HG02571 (cell line): Measurements from ENCODE around the gene SOX2.

Experiments
- ATAC-seq: cut with Tn5 transposase; IDR thresholded peaks from one replicate; pipeline ENCODE4 v1.9.1; 2021; ENCODE audit warnings: mild to moderate bottlenecking, moderate library complexity; ENCODE audit not compliant: unreplicated experiment

The SOX2 gene

GRCh38 chr3:181722156-181722555 is 10.4 kb downstream of the SOX2 start:
- no peak for ATAC-seq

- ATAC-seq, result no peak
These were observed 11.2 kb downstream of the SOX2 start for GRCh38 chr3:181722766-181723425.

- ATAC-seq, result no peak
These were observed 12.0 kb downstream of the SOX2 start for GRCh38 chr3:181723625-181724191.

DNA sequence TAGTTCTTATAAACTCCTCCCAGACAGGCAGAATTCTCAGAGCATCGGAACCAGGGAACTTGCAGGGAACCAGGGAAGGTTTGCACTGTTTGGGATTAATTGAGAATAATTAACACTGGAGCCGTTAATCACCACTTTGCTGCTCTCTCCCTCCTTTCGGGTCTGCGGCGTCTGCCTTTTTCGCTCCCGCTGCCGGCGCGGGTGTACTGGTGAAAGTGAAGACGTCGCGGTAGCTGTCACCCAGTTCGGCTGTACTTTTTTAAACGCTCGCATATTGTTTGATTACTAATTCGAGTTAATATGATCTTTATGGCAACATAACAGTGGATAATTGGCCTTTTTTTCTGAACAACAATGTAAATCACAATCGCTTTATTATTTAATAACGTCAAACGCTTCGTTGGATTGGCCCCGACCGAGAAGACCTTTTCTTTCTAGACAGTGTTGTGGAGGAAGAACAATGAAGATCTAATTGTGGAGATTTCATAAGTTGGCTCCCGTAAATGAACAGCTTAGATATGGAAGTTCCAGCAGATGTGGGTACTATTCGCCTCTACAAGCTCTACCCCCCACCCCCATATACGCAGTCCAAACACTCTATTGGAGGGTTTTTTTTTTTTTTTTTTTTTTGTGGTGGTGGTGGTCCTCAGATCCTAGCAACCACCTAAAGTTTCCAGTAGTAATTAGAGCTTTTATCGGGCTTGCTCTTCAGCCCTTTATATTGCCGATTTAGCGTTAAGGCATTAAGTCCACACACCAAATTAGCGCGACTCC is 12.7 kb downstream of the SOX2 start:
- ATAC-seq, result no peak

- no peak for ATAC-seq
These were observed 13.5 kb downstream of the SOX2 start for GRCh38 chr3:181725131-181725731.

DNA sequence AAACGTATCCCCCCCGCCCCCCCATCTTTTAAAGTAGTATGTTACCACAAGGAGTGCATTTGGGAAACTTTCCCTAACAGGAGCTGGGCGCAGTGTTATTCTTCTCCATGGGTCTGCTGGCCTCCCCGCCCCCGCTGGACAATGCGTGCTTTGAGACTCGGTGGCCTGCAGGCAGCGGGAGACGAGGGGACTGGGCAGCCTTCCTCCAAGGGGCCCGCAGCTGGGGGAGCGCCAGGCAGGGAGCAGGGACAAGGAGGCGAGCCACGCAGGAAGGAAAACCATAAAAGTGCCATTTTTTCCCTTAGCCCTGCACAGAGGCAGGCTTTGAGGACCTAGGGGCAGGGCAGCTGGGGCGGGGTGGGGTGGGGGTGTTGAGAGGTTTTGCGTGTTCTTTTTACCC is 14.1 kb downstream of the SOX2 start:
- ATAC-seq, result no peak

DNA sequence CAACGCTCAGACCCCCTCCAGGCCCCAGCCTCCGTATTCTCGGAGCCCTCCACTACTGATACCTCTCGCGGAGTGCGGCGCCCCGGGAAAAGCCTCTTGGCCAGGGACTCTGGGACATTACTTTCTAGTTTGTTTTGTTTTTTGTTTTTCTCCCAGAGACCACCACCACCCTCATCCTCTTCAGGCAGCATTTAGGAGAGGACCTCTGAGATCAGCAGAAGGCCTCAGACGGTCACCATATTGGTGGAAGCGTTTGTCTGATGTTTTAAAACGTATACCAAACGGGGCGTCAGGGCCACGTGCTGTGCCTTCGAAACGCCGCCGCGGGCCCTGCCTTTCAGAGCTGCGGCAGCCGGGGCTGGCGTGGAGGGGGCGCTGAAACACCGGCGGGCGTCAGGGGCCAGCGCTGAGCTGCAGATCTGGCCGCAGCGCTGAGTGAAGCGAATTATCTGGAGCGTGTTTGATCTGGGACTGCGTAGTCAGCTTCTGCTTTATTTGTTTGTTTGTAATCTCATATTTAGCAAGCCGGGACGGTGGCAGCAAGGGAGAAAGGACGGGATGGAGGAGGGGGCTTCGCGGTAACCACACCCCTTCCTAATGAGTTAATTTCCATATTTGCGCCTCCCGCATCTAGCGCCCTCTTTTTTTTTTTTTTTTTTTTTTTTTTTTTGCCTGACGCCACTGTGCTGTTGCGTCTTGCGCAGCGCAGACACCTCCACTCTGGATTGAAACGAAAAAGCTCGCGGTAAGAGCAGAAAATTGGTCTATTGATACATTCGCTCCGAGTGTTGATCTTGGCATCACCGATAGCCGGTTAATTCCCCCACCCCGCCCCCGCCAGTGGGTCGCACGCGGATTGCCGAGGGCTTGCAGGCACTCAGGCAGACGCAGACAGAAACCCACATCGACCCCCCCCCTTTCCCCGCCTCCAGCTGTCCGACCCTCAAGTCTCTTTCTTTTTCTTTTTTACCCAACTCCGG is 14.9 kb downstream of the SOX2 start:
- no peak for ATAC-seq

DNA sequence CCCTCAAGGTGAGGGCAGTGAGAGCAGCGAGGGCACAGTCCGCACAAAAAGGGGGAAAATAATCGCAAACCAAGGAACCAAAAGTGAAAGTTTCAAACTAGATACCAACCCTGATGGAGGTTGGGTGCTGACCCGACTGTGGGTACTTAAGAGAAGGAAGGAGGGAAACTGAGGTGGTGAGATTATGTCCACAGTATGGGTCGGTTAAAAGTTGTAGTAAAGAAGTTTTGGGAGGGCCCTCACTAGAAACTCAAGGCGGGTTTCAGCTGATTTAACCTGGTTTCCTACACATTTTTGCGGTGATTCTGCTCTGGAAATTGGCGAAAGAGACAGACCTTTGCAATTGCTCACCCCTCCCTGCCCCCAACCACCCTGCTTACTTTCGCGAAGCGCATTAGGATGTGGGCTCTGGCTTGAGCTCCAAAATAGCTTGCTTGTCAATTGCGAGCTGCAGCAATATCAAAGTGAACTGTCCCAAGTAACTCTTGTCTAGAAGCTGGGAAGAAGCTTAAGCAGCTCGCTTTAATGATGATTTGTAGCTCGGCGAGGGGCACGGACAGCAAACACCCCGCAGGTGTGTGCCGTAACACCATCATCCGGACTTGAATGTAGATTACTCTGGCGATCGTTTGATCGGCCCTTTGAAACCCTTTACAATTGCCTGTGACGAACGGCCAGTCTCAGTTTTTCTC is 15.8 kb downstream of the SOX2 start:
- ATAC-seq, result no peak

- ATAC-seq, result no peak
These were observed 17.0 kb downstream of the SOX2 start for GRCh38 chr3:181728470-181729340.

DNA sequence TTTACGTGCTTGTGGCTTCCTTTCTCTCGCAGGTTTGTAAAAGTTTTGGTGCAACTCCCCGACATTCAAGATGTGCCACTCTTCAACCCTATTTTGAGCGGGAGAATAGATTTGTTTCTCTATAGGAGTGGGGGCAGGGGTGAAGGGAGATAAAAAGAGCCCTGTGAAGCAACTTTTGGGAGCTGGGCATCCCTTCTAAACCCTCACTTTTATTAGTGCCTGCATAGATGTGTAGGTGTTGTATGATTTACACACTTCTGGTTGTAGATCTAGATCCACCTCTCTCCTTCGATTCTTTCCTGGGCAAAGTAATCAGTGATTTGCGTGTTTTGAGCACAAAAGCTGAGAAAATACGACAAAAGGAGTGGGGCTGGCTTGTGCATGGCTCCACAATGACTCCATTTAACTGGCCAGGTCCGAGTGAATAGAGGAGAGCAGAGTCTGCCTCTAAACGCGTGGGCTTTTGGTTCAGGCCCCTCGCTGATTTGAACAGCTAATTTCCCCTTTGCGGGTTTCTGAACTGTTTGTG is 17.7 kb downstream of the SOX2 start:
- ATAC-seq, result no peak

- no peak for ATAC-seq
These were observed 18.6 kb downstream of the SOX2 start for GRCh38 chr3:181730316-181730715.

GRCh38 chr3:181730934-181731333 is 19.2 kb downstream of the SOX2 start:
- no peak for ATAC-seq

GRCh38 chr3:181735911-181736310 is 24.2 kb downstream of the SOX2 start:
- ATAC-seq, result no peak

- no peak for ATAC-seq
These were observed 26.8 kb downstream of the SOX2 start for GRCh38 chr3:181738551-181738950.

- ATAC-seq, result no peak
These were observed 27.9 kb downstream of the SOX2 start for GRCh38 chr3:181739628-181740027.

DNA sequence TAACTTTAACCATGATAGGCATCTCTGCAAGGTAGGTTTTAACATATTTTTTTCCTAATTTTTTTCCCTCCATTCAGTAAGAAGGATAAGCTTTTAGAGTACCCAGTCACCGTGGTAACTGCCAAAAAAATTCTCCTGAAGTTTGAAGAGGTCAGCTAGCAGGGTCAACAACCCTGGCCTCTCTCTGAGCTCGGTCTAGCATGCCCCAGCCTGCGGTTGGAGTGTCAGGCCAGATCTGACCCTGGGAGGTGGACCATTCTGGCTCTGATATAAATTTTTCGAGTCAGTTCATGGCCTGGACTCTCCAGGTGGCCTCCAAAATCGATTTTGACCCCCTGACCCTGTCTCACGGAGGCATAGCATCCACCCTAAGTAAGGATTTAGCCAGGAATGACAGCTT is 29.7 kb downstream of the SOX2 start:
- ATAC-seq, result no peak

DNA sequence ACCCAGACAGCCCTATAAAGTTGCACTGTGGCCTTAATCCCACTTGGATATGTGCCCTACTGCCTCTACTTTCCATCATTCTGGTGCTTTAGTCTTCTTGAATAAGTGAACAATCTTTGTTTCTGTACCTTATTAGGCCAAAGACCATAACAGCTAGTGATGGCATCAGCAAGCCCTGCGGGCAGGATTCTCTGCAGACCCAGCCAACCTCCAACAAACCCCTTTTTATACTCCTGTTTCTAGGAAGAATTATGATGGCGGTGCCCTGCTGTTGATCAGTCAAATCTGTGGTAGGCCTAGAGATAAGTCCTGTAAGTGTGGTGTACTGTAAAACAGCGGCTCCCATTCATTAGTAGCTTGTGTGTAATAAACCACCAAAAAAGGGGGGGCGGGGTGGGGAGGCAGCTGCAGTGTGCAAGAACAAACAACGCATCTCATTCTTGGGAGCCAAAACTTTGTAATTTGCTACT is 40.5 kb downstream of the SOX2 start:
- ATAC-seq, result no peak

GRCh38 chr3:181753391-181753790 is 41.7 kb downstream of the SOX2 start:
- no peak for ATAC-seq

DNA sequence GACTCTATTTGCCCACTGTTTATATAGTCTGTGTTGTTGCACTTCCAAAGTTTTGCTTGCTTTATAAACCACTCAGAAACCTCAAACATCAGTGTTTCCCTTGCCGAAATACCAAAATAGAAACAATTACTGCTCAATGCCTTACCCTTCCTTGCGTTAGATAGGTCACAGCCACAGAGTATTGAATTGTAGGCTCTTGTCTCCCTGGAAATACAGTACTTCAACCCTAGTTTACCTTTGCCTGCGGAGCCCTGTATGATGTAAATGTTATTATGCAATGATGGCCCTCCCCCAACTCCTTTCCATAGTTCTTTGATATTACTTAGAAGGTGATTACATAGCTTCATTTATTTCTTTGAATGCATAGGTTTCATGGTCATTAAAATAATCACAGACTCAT is 44.2 kb downstream of the SOX2 start:
- ATAC-seq, result no peak
